Endodermal cell (in vitro differentiated cells): ENCODE results near the gene SULT6B1. TPM values are rescaled to one million over a fixed set of nuclear protein-coding genes. Genes with fewer than 3 reads are reported as not detected.
A peak's percentile ranks its signal among the peaks of the same experiment; 100 is the strongest.

Source experiments
- DNase-seq: peaks from one replicate; pipeline ENCODE4 v3.0.0-alpha.2; 2017
- H3K27ac ChIP-seq: 2 replicates; pipeline ENCODE4 v1.5.1; 2013; ENCODE audit warnings: mild to moderate bottlenecking, low read depth, low read length, moderate library complexity
- H3K27me3 ChIP-seq: 2 replicates; pipeline ENCODE4 v1.6.1; 2013; ENCODE audit warnings: mild to moderate bottlenecking, low read length, moderate library complexity; ENCODE audit not compliant: insufficient read depth, control insufficient read depth, poor library complexity, severe bottlenecking
- H3K36me3 ChIP-seq: 2 replicates; pipeline ENCODE4 v1.7.0; 2013; ENCODE audit warnings: mild to moderate bottlenecking, low read length, moderate library complexity; ENCODE audit not compliant: control insufficient read depth, insufficient read depth
- H3K4me1 ChIP-seq: one replicate; pipeline ENCODE4 v1.7.0; 2013; ENCODE audit warnings: low read length; ENCODE audit not compliant: control insufficient read depth, insufficient read depth
- H3K4me3 ChIP-seq: 2 replicates; pipeline ENCODE4 v1.5.1; 2013; ENCODE audit warnings: mild to moderate bottlenecking, low read length, moderate library complexity
- H3K9ac ChIP-seq: 2 replicates; pipeline ENCODE4 v1.6.1; 2013; ENCODE audit warnings: mild to moderate bottlenecking, low read length, moderate library complexity; ENCODE audit not compliant: poor library complexity, severe bottlenecking; ENCODE audit errors: extremely low read depth
- H3K9me3 ChIP-seq: 2 replicates; pipeline ENCODE4 v1.6.1; 2013; ENCODE audit warnings: mild to moderate bottlenecking, low read length, moderate library complexity; ENCODE audit not compliant: control insufficient read depth
- H3K27ac Mint-ChIP-seq: 2 replicates; pipeline ENCODE4 v1.8.0; 2020; ENCODE audit warnings: mixed read lengths
- H3K27me3 Mint-ChIP-seq: 2 replicates; pipeline ENCODE4 v1.8.0; 2021; ENCODE audit warnings: mild to moderate bottlenecking, mixed read lengths; ENCODE audit not compliant: insufficient read depth
- H3K36me3 Mint-ChIP-seq: 2 replicates; pipeline ENCODE4 v1.8.0; 2020; ENCODE audit warnings: low read depth, mixed read lengths
- H3K4me1 Mint-ChIP-seq: 2 replicates; pipeline ENCODE4 v1.8.0; 2020; ENCODE audit warnings: mixed read lengths
- H3K4me3 Mint-ChIP-seq: 2 replicates; pipeline ENCODE4 v1.8.0; 2020; ENCODE audit warnings: mild to moderate bottlenecking, moderate library complexity, mixed read lengths
- H3K9me3 Mint-ChIP-seq: 2 replicates; pipeline ENCODE4 v1.8.0; 2020; ENCODE audit warnings: mild to moderate bottlenecking, mixed read lengths
- WGBS, 2 experiments: methylation state at CpG; one replicate each; pipeline versions ENCODE4 v1.1.5 to v1.1.7; 2013; ENCODE audit warnings: missing lambda C conversion rate in 2 of 2, mixed read lengths in 1 of 2; ENCODE audit not compliant: insufficient coverage in 1 of 2, insufficient read length in 1 of 2; 5-methylcytosine and 5-hydroxymethylcytosine counted together
- total RNA-seq, 2 donors: library from RNA; stranded (reverse); fragmentation: NEBNext Ultra II Directional in 1 of 2; extraction: Animal tissue kit (Norgen Biotek cat#: 25700) in 1 of 2; gene quantifications; 2 replicates in 1 of 2; 3 replicates in 1 of 2; pipeline ENCODE4 v1.2.1, GENCODE V29; 2021
- TF ChIP-seq, protein P1 (sequence below): fragments of 200-600 bp; sonication (generic); conservative IDR thresholded peaks from 2 replicates; pipeline ENCODE4 v1.5.0; 2021; ENCODE audit warnings: antibody characterized with exemption, mild to moderate bottlenecking

SULT6B1 gene
- total RNA-seq, 2 donors from 2014 or later, result not detected

DNA sequence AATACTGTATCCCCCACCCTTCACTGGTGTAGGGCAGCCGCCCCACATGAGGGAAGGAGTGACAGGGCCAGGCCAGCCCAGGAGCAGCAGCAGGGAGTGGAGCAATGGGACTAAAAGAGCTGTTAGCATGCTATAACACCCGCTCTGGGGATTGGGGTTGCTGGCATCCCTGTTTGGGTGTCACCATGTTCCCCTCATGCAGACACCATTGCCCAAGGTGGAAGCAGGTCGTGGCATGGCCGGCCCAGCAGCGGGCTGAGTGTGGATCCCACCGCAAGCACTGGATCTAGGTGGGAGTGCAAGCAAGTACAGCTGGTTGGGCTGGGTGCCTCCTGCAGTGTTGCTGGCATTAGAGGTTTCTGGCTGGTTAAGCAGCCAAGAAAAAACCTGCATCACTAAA lies 3.3 kb upstream of the SULT6B1 start:
- no peak overlapping the region for H3K9ac ChIP-seq
- Mint-ChIP-seq H3K27ac (no peak overlapping the region), H3K36me3 (no peaks in the 10 kb centered on the region), H3K4me3 (no peak overlapping the region), H3K4me1 (peaks cover 31% of the 10 kb centered on the region), H3K27me3 (no peaks in the 10 kb centered on the region), H3K9me3 (peaks cover 3% of the 10 kb centered on the region)
- DNase-seq, result peak; percentile 71
- no peaks in the 10 kb centered on the region for H3K27me3 ChIP-seq
- H3K4me1 ChIP-seq, result peaks cover 11% of the 10 kb centered on the region
- H3K9me3 ChIP-seq, result no peaks in the 10 kb centered on the region
- WGBS, 2 experiments, result 77 to 83% methylated on average over 2 to 6 of the region's 6 CpGs
- TF ChIP-seq, protein P1, sequence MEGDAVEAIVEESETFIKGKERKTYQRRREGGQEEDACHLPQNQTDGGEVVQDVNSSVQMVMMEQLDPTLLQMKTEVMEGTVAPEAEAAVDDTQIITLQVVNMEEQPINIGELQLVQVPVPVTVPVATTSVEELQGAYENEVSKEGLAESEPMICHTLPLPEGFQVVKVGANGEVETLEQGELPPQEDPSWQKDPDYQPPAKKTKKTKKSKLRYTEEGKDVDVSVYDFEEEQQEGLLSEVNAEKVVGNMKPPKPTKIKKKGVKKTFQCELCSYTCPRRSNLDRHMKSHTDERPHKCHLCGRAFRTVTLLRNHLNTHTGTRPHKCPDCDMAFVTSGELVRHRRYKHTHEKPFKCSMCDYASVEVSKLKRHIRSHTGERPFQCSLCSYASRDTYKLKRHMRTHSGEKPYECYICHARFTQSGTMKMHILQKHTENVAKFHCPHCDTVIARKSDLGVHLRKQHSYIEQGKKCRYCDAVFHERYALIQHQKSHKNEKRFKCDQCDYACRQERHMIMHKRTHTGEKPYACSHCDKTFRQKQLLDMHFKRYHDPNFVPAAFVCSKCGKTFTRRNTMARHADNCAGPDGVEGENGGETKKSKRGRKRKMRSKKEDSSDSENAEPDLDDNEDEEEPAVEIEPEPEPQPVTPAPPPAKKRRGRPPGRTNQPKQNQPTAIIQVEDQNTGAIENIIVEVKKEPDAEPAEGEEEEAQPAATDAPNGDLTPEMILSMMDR, result no peak
- no peak overlapping the region for H3K4me3 ChIP-seq
- H3K36me3 ChIP-seq, result no peaks in the 10 kb centered on the region
- no peak overlapping the region for H3K27ac ChIP-seq

DNA sequence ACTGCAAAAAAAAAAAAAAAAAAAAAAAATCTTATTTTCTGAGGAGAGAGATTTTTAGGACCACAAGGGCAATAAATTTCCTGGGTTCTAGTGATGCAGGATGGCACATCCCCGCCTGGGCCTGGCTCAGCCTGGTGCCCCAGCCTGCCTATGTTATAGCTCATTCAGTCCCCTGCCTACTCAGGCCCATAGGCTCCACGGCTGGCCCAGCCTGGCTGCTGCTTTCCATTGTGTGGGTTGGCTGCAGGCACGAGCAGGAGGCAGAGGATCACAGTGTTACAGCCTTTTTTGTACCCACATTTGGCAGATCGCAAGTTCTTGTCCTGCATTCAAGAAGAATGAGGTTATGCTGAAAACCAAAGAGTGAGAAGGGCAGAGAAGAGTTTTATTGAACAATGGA lies 2.8 kb upstream of the SULT6B1 start:
- Mint-ChIP-seq H3K36me3 (no peaks in the 10 kb centered on the region), H3K4me1 (peaks cover 31% of the 10 kb centered on the region)
- no peaks in the 10 kb centered on the region for H3K36me3 ChIP-seq

DNA sequence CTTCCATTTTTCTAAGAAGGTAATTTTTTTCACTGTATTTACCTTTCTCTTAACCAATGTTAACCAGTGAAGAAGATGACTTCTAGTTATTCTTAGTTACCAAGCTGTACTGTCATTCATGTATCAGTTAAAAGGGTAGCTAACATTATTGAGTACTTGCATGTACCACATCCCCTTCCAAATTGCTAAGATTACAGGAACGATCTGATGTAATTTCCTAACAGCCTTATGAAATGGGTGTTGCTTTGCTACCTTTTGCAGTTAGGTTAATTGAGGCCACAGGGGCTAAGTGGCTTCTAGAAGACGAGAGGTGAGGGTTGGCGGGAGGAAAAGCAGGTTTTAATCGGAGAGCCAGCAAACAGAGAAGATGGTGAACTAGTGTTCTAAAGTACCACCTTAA lies 1.8 kb upstream of the SULT6B1 start:
- no peaks in the 10 kb centered on the region for H3K9me3 ChIP-seq
- no peak overlapping the region for H3K27ac ChIP-seq
- no peak overlapping the region for H3K4me3 ChIP-seq
- peak overlapping the region; percentile 87 for H3K27ac Mint-ChIP-seq
- WGBS, 2 experiments, result 75 to 90% methylated on average over 2 to 4 of the region's 4 CpGs
- H3K36me3 ChIP-seq, result no peaks in the 10 kb centered on the region
- no peak for DNase-seq
- no peaks in the 10 kb centered on the region for H3K27me3 ChIP-seq
- no peaks in the 10 kb centered on the region for H3K9me3 Mint-ChIP-seq
- TF ChIP-seq, protein P1, result no peak
- H3K36me3 Mint-ChIP-seq, result no peaks in the 10 kb centered on the region
- H3K27me3 Mint-ChIP-seq, result no peaks in the 10 kb centered on the region
- H3K4me3 Mint-ChIP-seq, result no peak overlapping the region
- no peak overlapping the region for H3K9ac ChIP-seq
- peaks cover 31% of the 10 kb centered on the region for H3K4me1 Mint-ChIP-seq
- H3K4me1 ChIP-seq, result peaks cover 11% of the 10 kb centered on the region

More for the DNA sequence above, 2.8 kb upstream of the SULT6B1 start:
- no peak overlapping the region for H3K27ac ChIP-seq
- TF ChIP-seq, protein P1, result no peak
- no peak overlapping the region for H3K4me3 ChIP-seq
- H3K27me3 Mint-ChIP-seq, result no peaks in the 10 kb centered on the region
- no peak overlapping the region for H3K4me3 Mint-ChIP-seq
- H3K9me3 ChIP-seq, result no peaks in the 10 kb centered on the region
- 84 to 86% methylated on average over 2 to 4 of the region's 4 CpGs for WGBS, 2 experiments
- DNase-seq, result peak; percentile 70
- peaks cover 2% of the 10 kb centered on the region for H3K9me3 Mint-ChIP-seq
- H3K9ac ChIP-seq, result no peak overlapping the region
- peak overlapping the region; percentile 24 for H3K27ac Mint-ChIP-seq
- H3K4me1 ChIP-seq, result peaks cover 11% of the 10 kb centered on the region
- no peaks in the 10 kb centered on the region for H3K27me3 ChIP-seq
